Heart left ventricle (tissue), 16 donors: Measurements from ENCODE around the gene PDCD11. TPM values are rescaled to one million over a fixed set of nuclear protein-coding genes. Genes with fewer than 3 reads are reported as not detected.
"Not testable (repeated sequence)": the region's sequence is repeated elsewhere in the genome, so short reads cannot be mapped to it uniquely, and the experiment has no call there.

Source experiments
- ATAC-seq, 4 donors: fragments of 200-7000 bp; cut with Tn5 transposase; one replicate each; pipeline ENCODE4 v1.9.1; 2020 to 2022; ENCODE audit warnings: moderate library complexity in 4 of 4, mild to moderate bottlenecking in 3 of 4, moderate number of reproducible peaks in 1 of 4
- DNase-seq, 5 donors: peaks; one replicate each; pipeline ENCODE4 v3.0.0-alpha.2; 2020
- H3K27ac ChIP-seq, 12 donors: fragments of 200-600 bp; sonication (generic) in 4 of 12; one replicate each; pipeline versions ENCODE4 v1.5.0 to v1.8.0; 2016 to 2022; ENCODE audit warnings: mild to moderate bottlenecking in 2 of 12
- H3K27me3 ChIP-seq, 9 donors: fragments of 200-600 bp; sonication (generic) in 2 of 9; one replicate each; pipeline versions ENCODE4 v1.5.1 to v1.8.0; 2016 to 2022; ENCODE audit warnings: mild to moderate bottlenecking in 3 of 9
- H3K36me3 ChIP-seq, 9 donors: fragments of 200-600 bp; sonication (generic) in 2 of 9; one replicate each; pipeline versions ENCODE4 v1.5.0 to v1.8.0; 2018 to 2022; ENCODE audit warnings: mild to moderate bottlenecking in 2 of 9
- H3K4me1 ChIP-seq, 12 donors: fragments of 200-600 bp; sonication (generic) in 4 of 12; one replicate each; pipeline versions ENCODE4 v1.5.0 to v1.8.0; 2016 to 2022; ENCODE audit warnings: mild to moderate bottlenecking in 3 of 12
- H3K4me3 ChIP-seq, 12 donors: fragments of 200-600 bp; sonication (generic) in 4 of 12; one replicate each; pipeline versions ENCODE4 v1.5.0 to v1.8.0; 2017 to 2022; ENCODE audit warnings: mild to moderate bottlenecking in 9 of 12, moderate library complexity in 4 of 12
- H3K9me3 ChIP-seq, 12 donors: fragments of 200-600 bp; sonication (generic) in 4 of 12; one replicate each; pipeline versions ENCODE4 v1.5.0 to v1.8.0; 2016 to 2022; ENCODE audit warnings: mild to moderate bottlenecking in 1 of 12
- POLR2A ChIP-seq, 2 donors: fragments of 450-650 bp; IDR thresholded peaks; one replicate each; pipeline ENCODE4 v1.6.1; 2017; ENCODE audit warnings: antibody characterized with exemption in 2 of 2, mild to moderate bottlenecking in 2 of 2, moderate library complexity in 2 of 2
- WGBS, 4 donors: extraction: QIAGEN DNeasy Blood & Tissue Kit in 2 of 4; methylation state at CpG; one replicate each; pipeline versions ENCODE4 v1.1.5 to v1.1.7; 2013 to 2018; 5-methylcytosine and 5-hydroxymethylcytosine counted together
- intact Hi-C, 10 donors: fragments of 100-400 bp; cut with DNase I; formaldehyde crosslinking; loops; one replicate each; pipeline versions ENCODE4 v1.11.1 to v1.14.2; 2022
- polyA plus RNA-seq, 2 donors: library from polyadenylated mRNA; stranded (reverse); fragments of 200-250 nt; gene quantifications; one replicate each; pipeline ENCODE4 v1.2.3, GENCODE V29; 2013
- total RNA-seq, 9 donors: library from RNA; depleted of rRNA in 2 of 9; stranded (reverse); fragments of >200 nt in 2 of 9; fragmentation: NEBNext Ultra II Directional in 3 of 9; extraction: Animal tissue kit (Norgen Biotek cat#: 25700) in 3 of 9; gene quantifications; one replicate each; pipeline versions ENCODE4 v1.1.0 to v1.2.4, GENCODE V29; 2016 to 2023
- TF ChIP-seq, protein P1 (sequence below), 12 donors: fragments of 200-600 bp; sonication (generic) in 4 of 12; IDR thresholded peaks; one replicate each; pipeline versions ENCODE4 v1.5.0 to v1.8.0; 2018 to 2022; ENCODE audit warnings: antibody characterized with exemption in 12 of 12, mild to moderate bottlenecking in 5 of 12
- donor health status: ischemic (EF 13 %, LVEDD 7.1; RV severe dilation, severe dysfunction).
- donor health status: healthy with polysubstance abuse.
- donor health status: DM: no; HTN: yes; CAD: no.
- donor health status: DM: no; HTN: no; CAD: no.
- donor health status: ischemic (EF 25% LVEDD 6.9; RV normal size, moderate dysfunction).
- donor health status: ischemic (EF 25% LVEDD 5.7; RV mildly dilated, moderate dysfunction).
- donor health status: healthy.
- donor health status: DM: yes; HTN: yes; CAD: no.
- donor health status: ischemic (EF 35%, LVEDD 5.7; RV mildly dilated, moderate dysfunction).
- donor health status: nonischemic (EF 11% LVEDD 7.7; RV severe dilation, severe dysfunction).
- donor health status: DM: yes; HTN: yes; CAD: no.
- donor health status: PGD.
- donor health status: ischemic (EF 29% LVEDD 5.4; RV normal size, mild dysfunction).
- donor health status: nonischemic (EF 23%, LVEDD 6.1; RV moderate dilation, normal function).

Gene PDCD11
- total and polyA plus RNA-seq, 11 donors = 8.0 to 17.2 (median 12.1) TPM

DNA sequence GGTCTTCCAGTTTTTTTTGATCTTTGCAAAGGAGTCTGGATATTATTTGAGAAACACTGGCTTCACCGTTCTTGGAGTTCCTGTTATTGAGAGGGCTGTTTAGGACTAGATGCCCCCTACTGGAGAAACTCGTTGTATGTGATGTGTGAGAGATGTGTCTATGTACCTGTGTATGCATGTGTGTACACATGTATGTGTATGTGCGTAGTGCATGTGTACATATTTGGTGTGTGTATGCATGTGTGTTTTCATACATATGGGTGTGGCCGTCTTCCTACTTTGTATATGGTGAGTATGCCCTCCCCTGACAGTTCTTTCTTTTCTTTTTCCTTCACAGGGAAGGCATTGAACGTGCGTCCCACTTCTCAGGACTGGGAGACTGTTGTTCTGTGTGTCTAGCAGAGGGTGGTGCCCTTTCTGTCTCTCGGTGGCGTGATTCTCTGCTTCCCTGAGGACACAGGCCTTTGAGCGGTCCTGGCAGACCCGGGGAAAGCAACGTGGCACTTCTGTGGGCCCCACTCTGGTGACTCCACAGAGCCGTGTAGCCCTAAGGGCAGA, 85.6 kb downstream of the PDCD11 start:
- intact Hi-C loops = loop anchor here in 4 of 10 donors (1.0 to 2.0 kb wide), 3 partner anchors 63 to 65 kb away; no protein-coding TSS in a partner anchor
- no peak for TF ChIP-seq POLR2A (IDR thresholded peaks at IDR 0.05)
- TF ChIP-seq, protein P1, sequence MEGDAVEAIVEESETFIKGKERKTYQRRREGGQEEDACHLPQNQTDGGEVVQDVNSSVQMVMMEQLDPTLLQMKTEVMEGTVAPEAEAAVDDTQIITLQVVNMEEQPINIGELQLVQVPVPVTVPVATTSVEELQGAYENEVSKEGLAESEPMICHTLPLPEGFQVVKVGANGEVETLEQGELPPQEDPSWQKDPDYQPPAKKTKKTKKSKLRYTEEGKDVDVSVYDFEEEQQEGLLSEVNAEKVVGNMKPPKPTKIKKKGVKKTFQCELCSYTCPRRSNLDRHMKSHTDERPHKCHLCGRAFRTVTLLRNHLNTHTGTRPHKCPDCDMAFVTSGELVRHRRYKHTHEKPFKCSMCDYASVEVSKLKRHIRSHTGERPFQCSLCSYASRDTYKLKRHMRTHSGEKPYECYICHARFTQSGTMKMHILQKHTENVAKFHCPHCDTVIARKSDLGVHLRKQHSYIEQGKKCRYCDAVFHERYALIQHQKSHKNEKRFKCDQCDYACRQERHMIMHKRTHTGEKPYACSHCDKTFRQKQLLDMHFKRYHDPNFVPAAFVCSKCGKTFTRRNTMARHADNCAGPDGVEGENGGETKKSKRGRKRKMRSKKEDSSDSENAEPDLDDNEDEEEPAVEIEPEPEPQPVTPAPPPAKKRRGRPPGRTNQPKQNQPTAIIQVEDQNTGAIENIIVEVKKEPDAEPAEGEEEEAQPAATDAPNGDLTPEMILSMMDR (IDR thresholded peaks at IDR 0.05) = peak; percentile 44 to 78 (median 66)
- H3K27ac ChIP-seq = no peak overlapping the region
- peak in 1 of 5 donors; percentile 28 for DNase-seq
- H3K4me1 ChIP-seq = peaks cover 0 to 10% (median 0%) of the 10 kb centered on the region in 12 donors
- no peak overlapping the region for H3K4me3 ChIP-seq
- H3K27me3 ChIP-seq = no peaks in the 10 kb centered on the region
- no peaks in the 10 kb centered on the region for H3K9me3 ChIP-seq
- ATAC-seq = peak in 3 of 4 donors; percentile 53 to 59 (median 58)
- 57 to 61% (median 59%) methylated on average over 12 of the region's 12 CpGs for WGBS, 4 donors
- no peaks in the 10 kb centered on the region for H3K36me3 ChIP-seq

DNA sequence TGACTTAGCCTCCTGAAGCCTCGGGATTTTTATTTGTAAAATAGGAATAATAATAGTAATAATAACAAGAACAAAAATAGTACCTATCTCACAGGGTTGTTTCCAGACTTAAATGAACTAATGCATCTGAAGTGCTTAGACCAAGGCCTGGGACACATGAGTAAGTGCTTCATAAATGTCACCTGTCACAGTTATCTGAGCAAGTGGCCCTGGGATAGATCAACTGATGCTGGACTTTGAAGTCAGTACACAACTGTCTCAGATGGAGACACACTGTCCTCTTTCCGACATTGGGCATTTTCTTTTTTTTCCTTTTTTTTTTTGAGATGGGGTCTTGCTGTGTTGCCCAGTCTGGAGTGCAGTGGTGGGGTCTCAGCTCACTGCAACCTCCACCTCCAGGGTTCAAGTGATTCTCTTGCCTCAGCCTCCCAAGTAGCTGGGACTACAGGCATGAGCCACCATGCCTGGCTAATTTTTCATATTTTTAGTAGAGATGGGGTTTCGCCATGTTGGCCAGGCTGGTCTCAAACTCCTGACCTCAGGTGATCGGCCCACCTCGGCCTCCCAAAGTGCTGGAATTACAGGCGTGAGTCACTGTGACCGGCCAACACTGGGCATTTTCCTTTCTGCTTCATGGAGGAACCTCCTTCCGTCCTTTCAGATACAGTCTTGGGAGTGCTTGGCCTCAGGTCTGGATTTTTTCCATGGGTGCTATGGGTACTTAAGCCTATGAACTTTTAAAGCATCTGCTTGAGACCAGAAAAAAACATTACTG, 90.4 kb downstream of the PDCD11 start:
- not testable (repeated sequence) for DNase-seq, ATAC-seq, H3K9me3 ChIP-seq, H3K4me3 ChIP-seq, H3K27me3 ChIP-seq, H3K36me3 ChIP-seq, H3K4me1 ChIP-seq
- peak overlapping the region in 1 of 12 donors; percentile 24 for H3K27ac ChIP-seq
- 86 to 91% (median 88%) methylated on average over 8 of the region's 8 CpGs for WGBS, 4 donors
- intact Hi-C loops = loop anchor here in 2 of 10 donors (2.0 kb wide), 1 partner anchor 70 kb away; no protein-coding TSS in a partner anchor

DNA sequence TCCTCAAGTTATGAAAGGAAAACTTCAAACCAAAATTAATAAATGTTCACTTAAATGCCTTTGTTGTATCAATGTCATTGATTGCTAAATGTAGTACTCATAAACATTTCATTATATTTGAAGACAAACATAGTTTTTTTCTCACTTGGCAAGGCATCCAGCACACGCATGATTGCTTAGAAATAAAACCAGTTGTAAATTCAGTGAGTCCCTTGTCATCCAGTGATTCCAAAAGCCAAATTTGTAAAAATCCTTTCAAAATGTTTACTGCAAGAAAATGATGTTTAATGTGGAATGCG, 90.9 kb downstream of the PDCD11 start:
- peaks cover 0 to 2% (median 0%) of the 10 kb centered on the region in 9 donors for H3K27me3 ChIP-seq
- 84 to 96% (median 90%) methylated on average over 2 of the region's 2 CpGs for WGBS, 4 donors
- intact Hi-C loops = loop anchor here in 2 of 10 donors (2.0 kb wide), 1 partner anchor 71 kb away; no protein-coding TSS in a partner anchor
- H3K36me3 ChIP-seq = no peaks in the 10 kb centered on the region
- H3K9me3 ChIP-seq = no peaks in the 10 kb centered on the region
- H3K4me1 ChIP-seq = peaks cover 0 to 12% (median 0%) of the 10 kb centered on the region in 12 donors
- DNase-seq (no peak), ATAC-seq (no peak)
- H3K4me3 ChIP-seq = no peak overlapping the region
- TF ChIP-seq POLR2A (IDR thresholded peaks at IDR 0.05) = no peak
- TF ChIP-seq, protein P1 (IDR thresholded peaks at IDR 0.05) = no peak
- no peak overlapping the region for H3K27ac ChIP-seq

DNA sequence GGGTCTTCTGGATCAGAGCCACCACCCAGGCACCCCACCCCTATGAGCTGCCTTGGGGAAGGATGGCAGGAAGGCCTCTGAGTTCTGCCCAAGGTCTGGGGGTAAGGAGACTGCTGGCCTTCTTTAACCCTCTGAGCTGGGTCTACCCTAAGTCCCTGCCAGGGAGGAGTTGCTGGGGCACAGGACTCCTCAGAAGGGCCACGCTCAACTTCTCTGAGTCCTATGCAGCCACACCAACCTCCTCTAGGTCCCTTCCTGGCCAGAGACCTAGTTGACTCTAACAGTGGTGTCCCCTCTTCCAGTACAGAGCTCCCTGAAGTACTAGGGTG, 94.5 kb downstream of the PDCD11 start:
- Histone ChIP-seq H3K27ac (no peak overlapping the region), H3K4me3 (no peak overlapping the region), H3K4me1 (peaks cover 0 to 30% (median 7%) of the 10 kb centered on the region in 12 donors), H3K27me3 (peaks cover 0 to 37% (median 9%) of the 10 kb centered on the region in 9 donors), H3K36me3 (no peaks in the 10 kb centered on the region), H3K9me3 (no peaks in the 10 kb centered on the region)
- TF ChIP-seq, protein P1 (IDR thresholded peaks at IDR 0.05) = no peak
- no peak for TF ChIP-seq POLR2A (IDR thresholded peaks at IDR 0.05)
- intact Hi-C loops = no loop called here
- DNase-seq (no peak), ATAC-seq (peak in 1 of 4 donors; percentile 13)
- WGBS, 4 donors = 91 to 100% (median 97%) methylated on average over 1 of the region's 1 CpG
